ENCODE data around the gene HSPE1. TPM values are rescaled to one million over a fixed set of nuclear protein-coding genes. Genes with fewer than 3 reads are reported as not detected.
A peak's percentile ranks its signal among the peaks of the same experiment; 100 is the strongest.
"Not testable (repeated sequence)": the region's sequence is repeated elsewhere in the genome, so short reads cannot be mapped to it uniquely, and the experiment has no call there.

Gene HSPE1
- total RNA-seq, 1 donor: 98.5 TPM

GRCh38 chr2:197517150-197517549 is 17.0 kb downstream of the HSPE1 start:
- no peak for DNase-seq (ENCODE audit: low read depth)
- TF ChIP-seq CTCF (IDR thresholded peaks at IDR 0.05; ENCODE audit: insufficient read depth, low read length): no peak
- peak overlapping the region; percentile 92 for H3K4me3 ChIP-seq (ENCODE audit: low read depth, low read length)

GRCh38 chr2:197538412-197538811 is 38.2 kb downstream of the HSPE1 start:
- no peak for TF ChIP-seq CTCF (IDR thresholded peaks at IDR 0.05; ENCODE audit: insufficient read depth, low read length)
- no peak overlapping the region for H3K4me3 ChIP-seq (ENCODE audit: low read depth, low read length)
- DNase-seq (ENCODE audit: low read depth): peak; percentile 14

- no peak for DNase-seq (ENCODE audit: low read depth)
- no peak for TF ChIP-seq CTCF (IDR thresholded peaks at IDR 0.05; ENCODE audit: insufficient read depth, low read length)
- no peak overlapping the region for H3K4me3 ChIP-seq (ENCODE audit: low read depth, low read length)
These were observed 39.6 kb downstream of the HSPE1 start for GRCh38 chr2:197539734-197540133.

- DNase-seq (ENCODE audit: low read depth): no peak
- no peak for TF ChIP-seq CTCF (IDR thresholded peaks at IDR 0.05; ENCODE audit: insufficient read depth, low read length)
- no peak overlapping the region for H3K4me3 ChIP-seq (ENCODE audit: low read depth, low read length)
These were observed 43.0 kb downstream of the HSPE1 start for GRCh38 chr2:197543206-197543605.

- no peak for DNase-seq (ENCODE audit: low read depth)
- TF ChIP-seq CTCF (IDR thresholded peaks at IDR 0.05; ENCODE audit: insufficient read depth, low read length): no peak
- no peak overlapping the region for H3K4me3 ChIP-seq (ENCODE audit: low read depth, low read length)
These were observed 47.2 kb downstream of the HSPE1 start for GRCh38 chr2:197547163-197547900.

- DNase-seq (ENCODE audit: low read depth): no peak
- TF ChIP-seq CTCF (IDR thresholded peaks at IDR 0.05; ENCODE audit: insufficient read depth, low read length): no peak
- no peak overlapping the region for H3K4me3 ChIP-seq (ENCODE audit: low read depth, low read length)
These were observed 48.4 kb downstream of the HSPE1 start for GRCh38 chr2:197548582-197548981.

- not testable (repeated sequence) for DNase-seq (ENCODE audit: low read depth); H3K4me3 ChIP-seq (ENCODE audit: low read depth, low read length)
These were observed 51.1 kb downstream of the HSPE1 start for GRCh38 chr2:197551260-197551659.

Small RNA genes within 50 kb of the gene (small RNA-seq; reads per million reads assigned to genes)
- gene AC020550.1: not detected

Other genes starting within 250 kb of the HSPE1 start
- 2.5 and 29.2 TPM in 2 replicates for gene ANKRD44, start 189.6 kb upstream of the HSPE1 start, total RNA-seq (ENCODE audit: low replicate concordance)
- gene SF3B1, start 65.4 kb upstream of the HSPE1 start, total RNA-seq (ENCODE audit: low replicate concordance): 243 and 314 TPM in 2 replicates
- 34.6 and 56.6 TPM in 2 replicates for gene COQ10B, start 46.8 kb upstream of the HSPE1 start, total RNA-seq (ENCODE audit: low replicate concordance)
- 158 and 302 TPM in 2 replicates for gene HSPD1, start 539 bp upstream of the HSPE1 start, total RNA-seq (ENCODE audit: low replicate concordance)
- gene MOB4, start 15.7 kb downstream of the HSPE1 start, total RNA-seq (ENCODE audit: low replicate concordance): 37.1 and 44.2 TPM in 2 replicates
- 6.4 and 16.4 TPM in 2 replicates for gene RFTN2, start 175.2 kb downstream of the HSPE1 start, total RNA-seq (ENCODE audit: low replicate concordance)
- 1.6 and 3.5 TPM in 2 replicates for gene MARS2, start 205.0 kb downstream of the HSPE1 start, total RNA-seq (ENCODE audit: low replicate concordance)